ENCODE data around the gene HNRNPUL2.
"Not testable (repeated sequence)": the region's sequence is repeated elsewhere in the genome, so short reads cannot be mapped to it uniquely, and the experiment has no call there.

The HNRNPUL2 gene

GRCh38 chr11:62727165-62727871 is at the start of gene HNRNPUL2:
Gene HNRNPUL2 (minus strand): TSS chr11:62727457. CDS start chr11:62727156, 301 bp downstream.
- DNase-seq, result peak; percentile 98

DNA sequence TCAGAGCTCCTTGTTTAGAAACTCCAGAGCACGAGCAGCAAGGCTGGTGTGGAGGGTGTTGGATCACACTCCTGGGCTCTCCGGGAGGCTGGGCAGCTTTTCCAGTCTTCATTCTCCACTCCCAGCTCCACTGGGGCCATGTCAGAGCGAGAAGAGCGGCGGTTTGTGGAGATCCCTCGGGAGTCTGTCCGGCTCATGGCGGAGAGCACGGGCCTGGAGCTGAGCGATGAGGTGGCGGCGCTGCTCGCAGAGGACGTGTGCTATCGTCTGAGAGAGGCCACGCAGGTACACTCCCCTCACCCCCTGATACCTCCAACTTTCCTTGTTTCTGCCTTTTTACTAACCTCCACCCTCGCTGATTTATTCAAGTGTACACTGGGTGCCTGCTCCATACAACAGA is 48.4 kb upstream of the HNRNPUL2 start:
- DNase-seq, result no peak

GRCh38 chr11:62774407-62774806 is 47.1 kb upstream of the HNRNPUL2 start:
- no peak for DNase-seq

GRCh38 chr11:62771144-62772021 is 44.1 kb upstream of the HNRNPUL2 start, which contains the start of gene TAF6L:
Gene TAF6L (plus strand): TSS chr11:62771396. CDS start chr11:62775784, 4,388 bp downstream.
- DNase-seq, result peak; percentile 93

DNA sequence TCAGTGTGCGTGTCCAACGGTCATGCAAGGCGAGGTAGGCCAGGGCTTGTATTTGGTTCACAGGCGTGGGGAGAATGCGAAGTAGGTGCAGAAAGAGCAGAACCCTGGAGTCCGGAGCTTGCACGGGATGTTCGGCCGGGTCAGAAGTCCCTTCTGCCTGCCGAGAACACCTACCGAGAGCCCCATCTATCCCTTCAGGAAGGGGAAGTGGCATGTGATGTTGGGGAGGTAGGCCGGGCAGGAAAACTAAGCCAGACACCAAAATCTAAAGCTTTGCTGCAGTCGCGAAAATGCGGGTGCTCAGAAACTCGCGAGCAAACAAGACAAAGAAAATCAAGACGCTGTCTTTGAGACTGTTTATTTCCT is 43.5 kb upstream of the HNRNPUL2 start:
- DNase-seq, result peak; percentile 16

DNA sequence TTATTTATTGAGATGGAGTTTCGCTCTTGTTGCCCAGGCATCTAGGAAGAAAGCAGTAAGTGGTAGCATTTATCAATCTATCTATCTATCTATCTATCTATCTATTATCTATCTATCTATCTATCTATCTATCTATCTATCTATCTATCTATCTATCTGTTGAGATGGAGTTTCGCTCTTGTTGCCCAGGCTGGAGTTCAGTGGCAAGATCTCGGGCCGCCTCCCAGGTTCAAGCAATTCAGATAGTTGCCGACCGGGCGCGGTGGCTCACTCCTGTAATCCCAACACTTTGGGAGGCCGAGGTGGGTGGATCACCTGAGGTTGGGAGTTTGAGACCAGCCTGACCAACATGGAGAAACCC is 33.6 kb upstream of the HNRNPUL2 start:
- DNase-seq, result not testable (repeated sequence)

DNA sequence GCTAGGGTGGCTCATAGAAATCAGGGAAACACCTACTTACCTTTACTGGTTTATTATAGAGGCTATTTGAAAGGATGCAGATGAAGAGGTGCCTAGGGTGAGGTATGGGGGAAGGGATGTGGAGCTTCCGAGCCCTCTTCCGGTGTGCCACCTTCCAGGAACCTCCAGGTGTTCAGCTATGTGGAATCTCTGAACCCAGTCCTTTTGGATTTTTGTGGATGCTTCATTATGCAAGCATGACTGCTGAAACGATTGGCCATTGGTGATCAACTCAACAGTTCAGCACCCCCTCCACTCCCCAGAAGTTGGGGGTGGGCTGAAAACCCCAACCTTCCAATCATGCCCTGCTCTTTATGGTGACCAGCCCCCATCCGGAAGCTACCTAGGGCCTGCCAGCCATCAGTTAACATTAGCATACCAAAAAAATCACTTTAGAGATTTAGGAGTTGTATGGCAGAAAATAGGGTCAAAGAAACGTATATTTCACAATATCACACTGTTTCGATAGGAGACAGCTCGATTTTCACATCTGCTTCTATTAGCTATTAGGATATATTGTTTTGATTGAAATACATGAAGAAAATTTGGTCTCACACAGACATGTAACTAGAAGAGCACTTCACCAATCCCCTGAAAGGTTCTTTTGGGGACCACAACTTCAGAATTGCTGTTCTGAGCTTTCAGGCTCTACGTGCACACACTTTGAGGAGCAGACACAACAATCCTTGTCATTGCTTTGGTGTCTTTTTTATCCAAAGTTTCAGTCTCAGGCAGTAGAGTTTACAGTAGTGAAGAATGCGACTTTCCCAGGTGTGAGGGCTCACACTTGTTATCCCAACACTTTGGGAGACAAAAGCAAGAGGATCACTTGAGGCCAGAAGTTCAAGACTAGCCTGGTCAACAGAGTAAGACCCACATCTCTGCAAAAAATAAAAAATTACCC is 30.9 kb upstream of the HNRNPUL2 start:
- DNase-seq, result no peak

DNA sequence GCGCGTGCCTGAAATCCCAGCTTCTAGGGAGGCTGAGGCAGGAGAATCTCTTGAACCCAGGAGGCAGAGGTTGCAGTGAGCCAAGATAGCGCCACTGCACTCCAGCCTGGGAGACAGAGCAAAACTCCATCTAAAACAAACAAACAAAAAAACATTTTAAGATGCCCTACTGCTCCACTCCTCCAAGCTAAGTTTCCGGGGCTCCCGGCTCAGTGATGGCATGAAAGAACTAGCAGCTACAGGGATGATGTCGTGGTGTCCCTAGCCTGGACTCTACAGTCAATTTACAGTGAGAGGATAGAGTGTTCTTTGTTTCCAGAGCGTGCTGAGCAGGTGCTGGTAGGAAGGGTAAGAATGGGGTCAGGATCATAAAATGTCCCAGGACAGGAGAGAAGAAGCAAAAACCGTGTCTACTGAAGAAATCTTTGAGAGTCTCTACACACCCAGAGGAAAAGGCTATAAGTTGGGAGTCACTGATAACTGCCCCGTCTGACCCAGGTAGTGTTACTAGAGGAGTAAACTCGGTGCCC is 27.9 kb upstream of the HNRNPUL2 start:
- DNase-seq, result no peak

- DNase-seq, result peak; percentile 95
Observed at GRCh38 chr11:62753736-62754603, 26.7 kb upstream of the HNRNPUL2 start, which contains the start of gene ZBTB3. Gene ZBTB3 (minus strand): TSS chr11:62754160. CDS start chr11:62753664, 496 bp downstream.

- DNase-seq, result no peak
Observed at GRCh38 chr11:62752994-62753735, 25.9 kb upstream of the HNRNPUL2 start.

GRCh38 chr11:62752177-62752785 is 25.0 kb upstream of the HNRNPUL2 start:
- DNase-seq, result no peak

DNA sequence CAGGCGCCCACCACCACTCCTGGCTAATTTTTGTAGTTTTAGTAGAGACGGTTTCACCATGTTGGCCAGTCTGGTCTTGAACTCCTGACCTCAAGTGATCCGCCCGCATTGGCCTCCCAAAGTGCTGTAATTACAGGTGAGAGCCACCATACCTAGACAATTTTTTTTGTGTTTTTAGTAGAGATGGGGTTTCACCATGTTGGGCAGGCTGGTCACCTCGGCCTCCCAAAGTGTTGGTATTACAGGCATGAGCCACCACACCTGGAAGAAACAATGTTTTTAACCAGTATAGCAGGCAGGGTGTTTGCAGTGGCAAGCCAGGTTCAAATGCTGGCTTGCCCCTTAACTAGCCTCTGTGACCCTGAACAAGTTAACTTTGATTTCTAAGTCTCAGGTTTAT is 22.7 kb upstream of the HNRNPUL2 start:
- DNase-seq, result not testable (repeated sequence)

GRCh38 chr11:62747475-62748160 is 20.4 kb upstream of the HNRNPUL2 start:
- no peak for DNase-seq

- DNase-seq, result no peak
Observed at GRCh38 chr11:62737196-62737595, 9.9 kb upstream of the HNRNPUL2 start.

- DNase-seq, result no peak
Observed at GRCh38 chr11:62732830-62733229, 5.6 kb upstream of the HNRNPUL2 start.

- not testable (repeated sequence) for DNase-seq
Observed at GRCh38 chr11:62730076-62730475, 2.8 kb upstream of the HNRNPUL2 start.

- peak; percentile 84 for DNase-seq
Observed at GRCh38 chr11:62728171-62728988, 1.1 kb upstream of the HNRNPUL2 start, which contains the start of gene TTC9C. Gene TTC9C (plus strand): TSS chr11:62728486. CDS start chr11:62728849, 363 bp downstream.

DNA sequence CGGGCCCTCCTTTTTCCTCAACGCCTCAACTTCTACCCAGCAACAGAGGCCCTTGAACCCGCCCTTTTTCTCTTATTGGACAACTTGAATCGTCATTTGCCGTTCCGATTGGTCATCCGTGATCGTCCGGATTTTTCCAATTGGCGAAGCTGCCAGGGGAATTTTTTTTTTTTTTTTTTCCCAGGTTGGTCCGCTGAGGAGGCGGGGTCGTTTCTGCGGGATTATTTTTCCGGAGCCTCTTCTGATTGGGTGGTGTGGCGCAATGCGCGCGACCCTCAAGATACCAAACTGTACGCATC is 564 bp upstream of the HNRNPUL2 start:
- peak; percentile 79 for DNase-seq

GRCh38 chr11:62726915-62727164 is 417 bp downstream of the HNRNPUL2 start:
- DNase-seq, result no peak

Data from activated naive CD4-positive, alpha-beta T cell treated with anti-CD3 and anti-CD28 coated beads, Interleukin-2, amount 50 U/mL, for 16 hours (primary cell).